ENCODE results near the gene CLUH.
"Not testable (repeated sequence)": the region's sequence is repeated elsewhere in the genome, so short reads cannot be mapped to it uniquely, and the experiment has no call there.

Gene CLUH

GRCh38 chr17:2656283-2656682, 55.3 kb downstream of the CLUH start:
- TF ChIP-seq CTCF (conservative IDR thresholded peaks at IDR 0.05; ENCODE audit: low read depth, low read length) = no peak
- DNase-seq (ENCODE audit: low read depth) = no peak
- no peak overlapping the region for H3K4me3 ChIP-seq (ENCODE audit: low read length)

GRCh38 chr17:2655546-2655945, 56.0 kb downstream of the CLUH start:
- H3K4me3 ChIP-seq (ENCODE audit: low read length) = no peak overlapping the region
- no peak for TF ChIP-seq CTCF (conservative IDR thresholded peaks at IDR 0.05; ENCODE audit: low read depth, low read length)
- DNase-seq (ENCODE audit: low read depth) = no peak

- not testable (repeated sequence) for H3K4me3 ChIP-seq (ENCODE audit: low read length); DNase-seq (ENCODE audit: low read depth)
These were observed 58.7 kb downstream of the CLUH start for GRCh38 chr17:2652911-2653310.

- DNase-seq (ENCODE audit: low read depth) = no peak
- no peak overlapping the region for H3K4me3 ChIP-seq (ENCODE audit: low read length)
- TF ChIP-seq CTCF (conservative IDR thresholded peaks at IDR 0.05; ENCODE audit: low read depth, low read length) = no peak
These were observed 62.4 kb downstream of the CLUH start for GRCh38 chr17:2649191-2649590.

- no peak for DNase-seq (ENCODE audit: low read depth)
- no peak overlapping the region for H3K4me3 ChIP-seq (ENCODE audit: low read length)
- TF ChIP-seq CTCF (conservative IDR thresholded peaks at IDR 0.05; ENCODE audit: low read depth, low read length) = no peak
These were observed 63.6 kb downstream of the CLUH start for GRCh38 chr17:2647957-2648356.

- no peak for DNase-seq (ENCODE audit: low read depth)
- H3K4me3 ChIP-seq (ENCODE audit: low read length) = no peak overlapping the region
- TF ChIP-seq CTCF (conservative IDR thresholded peaks at IDR 0.05; ENCODE audit: low read depth, low read length) = no peak
These were observed 66.6 kb downstream of the CLUH start for GRCh38 chr17:2644971-2645370.

Measured in retinal pigment epithelial cell (primary cell).